Measurements from ENCODE around the gene OMD.

The OMD gene

DNA sequence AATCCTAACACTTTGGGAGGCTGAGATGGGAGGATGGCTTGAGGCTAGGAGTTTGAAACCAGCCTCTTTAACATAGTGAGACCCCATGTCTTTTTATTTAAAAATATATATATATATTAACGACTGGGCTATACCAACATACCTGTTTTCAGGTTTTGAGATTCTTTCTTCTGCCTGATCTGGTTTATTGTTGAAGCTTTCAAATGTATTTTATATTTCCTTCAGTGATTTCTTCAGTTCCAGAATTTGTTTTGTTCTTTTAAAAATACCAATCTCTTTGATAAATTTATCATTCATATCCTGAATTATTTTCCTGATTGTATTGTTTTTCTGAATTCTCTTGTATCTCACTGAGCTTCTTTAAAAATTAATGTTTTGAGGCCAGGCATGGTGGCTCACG is 51.1 kb downstream of the OMD start:
- TF ChIP-seq, protein P1, sequence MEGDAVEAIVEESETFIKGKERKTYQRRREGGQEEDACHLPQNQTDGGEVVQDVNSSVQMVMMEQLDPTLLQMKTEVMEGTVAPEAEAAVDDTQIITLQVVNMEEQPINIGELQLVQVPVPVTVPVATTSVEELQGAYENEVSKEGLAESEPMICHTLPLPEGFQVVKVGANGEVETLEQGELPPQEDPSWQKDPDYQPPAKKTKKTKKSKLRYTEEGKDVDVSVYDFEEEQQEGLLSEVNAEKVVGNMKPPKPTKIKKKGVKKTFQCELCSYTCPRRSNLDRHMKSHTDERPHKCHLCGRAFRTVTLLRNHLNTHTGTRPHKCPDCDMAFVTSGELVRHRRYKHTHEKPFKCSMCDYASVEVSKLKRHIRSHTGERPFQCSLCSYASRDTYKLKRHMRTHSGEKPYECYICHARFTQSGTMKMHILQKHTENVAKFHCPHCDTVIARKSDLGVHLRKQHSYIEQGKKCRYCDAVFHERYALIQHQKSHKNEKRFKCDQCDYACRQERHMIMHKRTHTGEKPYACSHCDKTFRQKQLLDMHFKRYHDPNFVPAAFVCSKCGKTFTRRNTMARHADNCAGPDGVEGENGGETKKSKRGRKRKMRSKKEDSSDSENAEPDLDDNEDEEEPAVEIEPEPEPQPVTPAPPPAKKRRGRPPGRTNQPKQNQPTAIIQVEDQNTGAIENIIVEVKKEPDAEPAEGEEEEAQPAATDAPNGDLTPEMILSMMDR (IDR thresholded peaks at IDR 0.05; ENCODE audit: insufficient read depth, missing control alignments), result no peak
- DNase-seq (ENCODE audit: insufficient read length, low spot score) (no peak), FAIRE-seq (no peak)

DNA sequence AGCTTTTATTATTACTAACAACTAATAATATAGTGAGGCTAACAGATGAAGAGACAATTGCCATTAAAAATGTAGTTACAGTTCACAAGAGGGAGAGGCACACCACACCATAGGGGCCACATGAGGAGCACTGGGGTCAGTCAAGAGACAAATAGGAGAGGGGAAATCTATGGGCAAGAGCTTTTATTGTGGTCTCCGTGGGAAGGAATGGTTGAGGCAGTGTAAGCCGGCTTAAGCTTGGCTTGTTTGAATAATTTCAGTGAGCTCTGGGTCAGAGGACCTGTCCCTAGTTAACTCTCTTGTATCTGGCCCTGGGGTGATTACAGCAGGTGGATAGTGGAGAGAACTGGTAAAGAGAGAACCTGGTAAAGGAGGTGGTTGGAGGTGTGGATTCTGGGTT is 55.2 kb downstream of the OMD start:
- DNase-seq (ENCODE audit: insufficient read length, low spot score) (no peak), FAIRE-seq (no peak)
- TF ChIP-seq, protein P1 (IDR thresholded peaks at IDR 0.05; ENCODE audit: insufficient read depth, missing control alignments), result no peak
